D721Med (cell line): ENCODE results near the gene EPHB3.

Source experiments
- DNase-seq: peaks from one replicate; pipeline ENCODE4 v3.0.0; 2011; ENCODE audit warnings: low spot score; ENCODE audit not compliant: insufficient read length
- FAIRE-seq: peaks from 2 replicates; lab custom pipeline; 2011; peaks lifted over from hg19 to GRCh38; lab: Jason Lieb, UNC
- TF ChIP-seq, protein P1 (sequence below): IDR thresholded peaks from 2 replicates; pipeline ENCODE4 v1.5.1; 2012; ENCODE audit warnings: mild to moderate bottlenecking, control low read depth; ENCODE audit not compliant: insufficient read depth; ENCODE audit errors: missing control alignments

Gene EPHB3

DNA sequence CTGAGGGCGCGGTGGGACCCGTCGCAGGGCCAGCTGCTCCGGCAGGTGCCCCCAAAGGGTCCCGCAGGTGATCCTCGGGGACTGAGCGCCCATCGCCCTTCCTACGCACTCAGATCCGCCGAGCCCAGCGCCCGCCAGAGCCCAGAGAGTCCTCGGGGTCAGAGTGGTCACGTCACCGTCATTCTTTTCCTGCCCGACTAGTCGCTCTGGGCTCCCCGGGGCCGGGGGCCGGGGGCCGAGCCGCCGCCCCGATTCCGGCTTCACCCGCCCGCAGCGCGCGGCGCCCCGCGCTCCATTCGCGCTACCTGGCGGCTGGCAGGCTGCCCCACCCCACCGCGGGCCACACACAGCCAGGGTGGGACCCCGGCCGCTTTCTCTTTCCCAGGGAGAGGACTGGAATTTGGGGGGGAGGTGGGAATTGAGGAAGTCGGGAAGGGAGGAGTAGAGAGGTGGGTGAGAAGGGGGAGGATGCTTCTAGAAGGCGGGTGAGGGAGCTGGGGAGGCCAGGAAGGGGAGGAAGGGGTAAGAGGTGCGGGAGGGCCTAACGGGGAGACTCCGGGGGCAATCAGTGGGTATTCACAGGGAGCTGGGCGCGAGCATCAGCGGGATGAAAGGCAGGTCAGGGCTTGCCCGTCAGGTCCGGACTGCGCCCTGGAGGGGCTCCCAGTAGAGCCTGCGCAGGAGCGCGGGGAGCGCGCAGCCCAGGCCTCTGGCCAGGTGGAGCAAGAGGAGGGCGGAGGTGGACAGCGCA is 36.1 kb upstream of the EPHB3 start:
- FAIRE-seq = no peak
- TF ChIP-seq, protein P1, sequence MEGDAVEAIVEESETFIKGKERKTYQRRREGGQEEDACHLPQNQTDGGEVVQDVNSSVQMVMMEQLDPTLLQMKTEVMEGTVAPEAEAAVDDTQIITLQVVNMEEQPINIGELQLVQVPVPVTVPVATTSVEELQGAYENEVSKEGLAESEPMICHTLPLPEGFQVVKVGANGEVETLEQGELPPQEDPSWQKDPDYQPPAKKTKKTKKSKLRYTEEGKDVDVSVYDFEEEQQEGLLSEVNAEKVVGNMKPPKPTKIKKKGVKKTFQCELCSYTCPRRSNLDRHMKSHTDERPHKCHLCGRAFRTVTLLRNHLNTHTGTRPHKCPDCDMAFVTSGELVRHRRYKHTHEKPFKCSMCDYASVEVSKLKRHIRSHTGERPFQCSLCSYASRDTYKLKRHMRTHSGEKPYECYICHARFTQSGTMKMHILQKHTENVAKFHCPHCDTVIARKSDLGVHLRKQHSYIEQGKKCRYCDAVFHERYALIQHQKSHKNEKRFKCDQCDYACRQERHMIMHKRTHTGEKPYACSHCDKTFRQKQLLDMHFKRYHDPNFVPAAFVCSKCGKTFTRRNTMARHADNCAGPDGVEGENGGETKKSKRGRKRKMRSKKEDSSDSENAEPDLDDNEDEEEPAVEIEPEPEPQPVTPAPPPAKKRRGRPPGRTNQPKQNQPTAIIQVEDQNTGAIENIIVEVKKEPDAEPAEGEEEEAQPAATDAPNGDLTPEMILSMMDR = no peak
- no peak for DNase-seq

DNA sequence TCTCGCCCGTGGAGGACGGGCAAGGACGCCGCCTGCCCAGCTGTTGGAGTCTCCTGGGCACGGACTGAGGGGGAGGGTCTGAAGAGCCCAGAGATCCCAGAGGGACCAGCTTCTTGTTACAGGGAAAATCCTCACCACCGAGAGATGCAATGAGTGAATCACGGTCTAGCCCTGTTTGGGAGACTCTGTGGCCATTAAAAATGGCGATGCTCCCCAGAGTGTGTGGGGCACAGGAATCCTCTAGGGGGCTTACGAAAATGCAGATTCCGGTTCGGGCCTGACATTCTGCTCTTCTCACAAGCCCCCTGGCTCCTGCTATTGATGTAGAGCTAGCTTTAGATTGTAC is 35.5 kb upstream of the EPHB3 start:
- DNase-seq = no peak
- no peak for FAIRE-seq
- TF ChIP-seq, protein P1 = no peak

DNA sequence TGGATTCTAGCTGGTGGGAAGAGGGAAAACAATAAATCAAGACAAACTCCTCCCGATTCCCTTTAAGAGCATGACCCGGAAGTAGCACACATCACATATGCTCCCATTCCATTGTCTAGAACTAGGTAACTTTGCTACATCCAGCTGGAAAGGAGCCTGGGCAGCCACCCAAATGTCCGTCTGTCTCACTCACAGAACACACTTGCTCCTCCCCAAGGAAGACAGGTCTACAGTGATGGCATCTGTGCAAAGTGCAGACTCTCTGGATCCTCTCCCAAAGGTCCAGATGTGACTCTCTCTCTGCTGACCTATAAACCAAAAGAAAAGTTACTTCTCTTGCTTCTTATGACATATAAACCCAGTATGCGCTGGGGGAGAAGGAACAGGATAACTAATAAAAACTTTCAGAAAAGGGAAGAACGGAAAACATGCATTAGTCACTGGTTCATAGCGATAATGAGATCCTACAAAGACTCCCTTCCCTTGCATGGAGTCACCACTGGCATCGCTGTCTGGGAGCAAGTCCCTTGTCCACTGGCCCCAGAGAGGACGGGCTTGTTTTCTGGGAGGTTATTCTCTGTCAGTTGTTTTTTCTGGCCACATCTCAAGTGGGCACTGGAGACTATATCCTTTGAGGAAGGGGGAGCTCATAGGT is 29.8 kb upstream of the EPHB3 start:
- FAIRE-seq = no peak
- TF ChIP-seq, protein P1 = no peak
- DNase-seq = no peak

DNA sequence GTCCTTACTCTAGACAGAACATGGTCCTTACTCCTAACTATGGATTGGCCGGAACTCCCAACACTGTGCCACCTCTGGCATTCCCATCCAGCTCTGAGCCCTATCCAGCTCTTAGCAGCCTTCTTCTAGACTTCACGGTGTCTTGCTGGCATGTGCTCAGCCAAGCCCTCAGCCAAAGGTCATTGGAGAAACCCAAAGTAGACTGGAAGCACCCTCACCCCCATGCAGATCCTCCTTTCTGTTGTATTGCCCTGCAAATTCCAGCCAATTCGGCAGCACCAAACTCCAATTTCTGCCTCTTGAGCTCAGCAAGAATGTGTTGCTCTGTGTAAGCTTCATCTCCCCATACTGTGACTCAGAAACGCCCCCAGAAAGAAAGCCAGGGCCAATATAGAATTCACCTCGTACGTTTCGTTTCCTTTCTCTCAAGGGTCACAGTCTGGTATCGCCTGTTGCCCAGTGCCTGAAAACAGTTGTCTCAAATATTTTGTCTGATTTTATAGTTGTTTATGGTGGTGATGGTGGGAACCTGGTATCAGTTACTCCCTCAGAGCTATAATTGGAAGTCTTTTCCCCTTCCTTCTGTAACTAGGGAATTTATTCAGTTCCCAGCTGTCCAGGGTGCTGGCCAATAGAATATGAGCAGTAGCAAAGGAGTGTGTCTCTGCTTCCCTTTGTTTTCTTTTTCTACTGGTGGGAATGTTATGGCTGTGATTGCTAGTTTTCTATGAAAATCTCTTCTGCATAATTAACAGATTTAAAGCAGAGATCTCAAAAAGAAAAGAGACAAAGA is 28.4 kb upstream of the EPHB3 start:
- TF ChIP-seq, protein P1 = no peak
- DNase-seq (no peak), FAIRE-seq (no peak)

DNA sequence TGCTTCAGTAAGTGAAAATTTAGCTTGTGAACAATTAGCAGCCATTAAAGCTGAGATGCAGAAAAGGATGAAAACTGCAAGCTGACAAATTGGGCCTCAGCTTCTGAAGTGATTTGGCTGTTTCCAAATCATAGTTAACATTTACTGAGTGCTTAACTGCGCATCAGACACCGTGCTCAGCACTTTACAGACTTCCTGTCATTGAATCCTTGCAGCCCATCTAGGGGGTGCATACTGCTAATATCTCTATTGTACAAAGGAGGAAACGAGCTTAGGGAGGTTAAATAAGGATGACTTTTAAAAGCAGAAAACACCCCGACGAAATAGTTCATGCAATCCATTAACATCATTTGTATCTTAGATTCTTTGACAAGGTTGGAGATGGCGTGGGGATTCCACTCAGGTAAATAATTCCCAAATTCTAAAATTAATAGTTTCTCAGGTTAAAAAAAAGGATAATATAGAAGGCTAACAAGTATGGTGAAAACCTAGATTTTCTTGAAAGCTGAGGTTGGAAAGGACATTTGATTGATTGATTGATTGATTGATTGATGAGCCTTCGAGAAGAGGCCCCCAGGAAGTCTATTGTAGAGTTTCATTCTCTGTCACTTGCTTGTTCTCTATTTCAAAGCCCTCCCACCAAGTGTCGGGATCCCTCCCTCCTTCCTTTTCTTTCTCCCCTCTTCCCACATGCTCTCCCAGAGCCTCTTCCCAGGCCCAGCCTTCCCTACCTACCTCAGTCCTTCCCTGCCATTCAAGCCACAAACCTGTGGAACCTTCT is 23.5 kb upstream of the EPHB3 start:
- TF ChIP-seq, protein P1 = no peak
- no peak for DNase-seq
- FAIRE-seq = no peak

DNA sequence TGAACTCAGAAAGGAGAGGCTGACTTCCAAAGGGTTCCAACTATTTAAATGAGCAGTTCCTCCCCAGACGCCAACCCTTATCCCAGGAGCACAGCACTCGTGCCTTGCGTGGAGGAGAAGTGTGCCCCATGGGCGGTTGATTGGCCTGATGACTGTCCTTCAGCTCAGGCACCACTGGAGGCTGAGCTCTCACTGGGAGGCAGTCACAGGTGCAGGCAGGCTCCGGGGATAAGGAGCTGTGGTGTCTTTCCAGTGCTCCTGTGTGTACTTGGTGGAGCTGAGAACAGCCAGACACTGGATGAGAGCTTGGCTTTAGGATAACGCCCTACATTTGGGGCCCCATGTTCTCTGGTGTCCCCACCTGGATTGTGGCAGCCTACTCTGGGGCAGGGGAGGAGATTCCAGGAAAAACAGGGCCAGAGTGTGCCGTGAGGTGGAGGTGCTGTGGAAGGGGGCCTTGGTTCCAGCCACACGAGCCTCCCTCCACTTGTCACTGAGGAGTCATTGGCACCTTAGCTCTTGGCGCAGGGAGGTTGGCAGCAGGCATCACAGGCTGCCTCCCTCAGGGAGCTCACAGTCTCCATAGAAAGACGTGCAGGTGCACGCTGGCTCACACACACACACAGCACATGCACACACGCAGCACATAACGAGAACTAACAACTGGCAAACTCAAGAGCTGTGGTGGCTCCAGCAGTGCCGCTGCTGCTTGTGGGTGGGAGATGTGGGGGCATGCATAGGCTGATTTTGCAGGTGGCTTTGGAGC is 22.7 kb upstream of the EPHB3 start:
- DNase-seq (no peak), FAIRE-seq (no peak)
- TF ChIP-seq, protein P1 = no peak
